Mesothelial cell of epicardium (in vitro differentiated cells): ENCODE results near the gene CDC25A. TPM values are rescaled to one million over a fixed set of nuclear protein-coding genes. Genes with fewer than 3 reads are reported as not detected.
"Not testable (repeated sequence)": the region's sequence is repeated elsewhere in the genome, so short reads cannot be mapped to it uniquely, and the experiment has no call there.

Source experiments
- DNase-seq, 2 experiments: peaks; one replicate each; pipeline ENCODE4 v3.0.0; 2021; ENCODE audit warnings: low spot score in 2 of 2; ENCODE audit not compliant: unreplicated experiment in 2 of 2
- H3K27ac Mint-ChIP-seq: 2 replicates; pipeline ENCODE4 v1.8.0; 2021; ENCODE audit warnings: mixed read lengths
- H3K27me3 Mint-ChIP-seq: 2 replicates; pipeline ENCODE4 v1.8.0; 2021; ENCODE audit warnings: low read depth, mixed read lengths
- H3K36me3 Mint-ChIP-seq: 2 replicates; pipeline ENCODE4 v1.8.0; 2021; ENCODE audit warnings: mixed read lengths
- H3K4me1 Mint-ChIP-seq: 2 replicates; pipeline ENCODE4 v1.8.0; 2021; ENCODE audit warnings: mixed read lengths
- H3K4me3 Mint-ChIP-seq: 2 replicates; pipeline ENCODE4 v1.8.0; 2021; ENCODE audit warnings: mild to moderate bottlenecking, moderate library complexity, mixed read lengths
- H3K9me3 Mint-ChIP-seq: 2 replicates; pipeline ENCODE4 v1.8.0; 2021; ENCODE audit warnings: mixed read lengths
- total RNA-seq: library from RNA; stranded (reverse); gene quantifications from 3 replicates; pipeline ENCODE4 v1.2.1, GENCODE V29; 2021
- TF ChIP-seq, protein P1 (sequence below): fragments of 200-600 bp; sonication (generic); IDR thresholded peaks from one replicate; pipeline ENCODE4 v1.5.0; 2021; ENCODE audit warnings: antibody characterized with exemption; ENCODE audit not compliant: unreplicated experiment

The CDC25A gene
- total RNA-seq, 1 donor from 2014 or later: 12.1 TPM

DNA sequence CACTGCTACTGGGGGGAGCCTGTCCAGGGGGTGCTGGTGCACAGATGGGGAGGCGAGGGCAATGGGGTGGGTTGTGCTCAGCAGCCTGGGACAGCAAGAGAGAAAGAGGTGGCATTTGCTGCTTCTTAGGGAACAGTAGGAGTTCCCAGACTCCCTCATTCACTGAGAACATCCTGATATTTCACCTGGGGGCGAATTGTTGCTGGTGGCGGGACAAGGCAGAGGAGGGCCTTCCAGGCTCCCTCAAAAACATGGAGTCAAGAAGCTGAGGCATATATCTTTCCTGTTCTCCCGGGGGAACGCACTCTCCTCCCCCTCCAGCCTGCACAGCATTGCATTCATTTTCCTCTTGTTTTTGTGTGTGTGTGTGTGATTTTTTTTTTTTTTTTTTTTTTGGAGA, 65.7 kb downstream of the CDC25A start:
- Mint-ChIP-seq H3K27me3 (no peaks in the 10 kb centered on the region), H3K27ac (no peak overlapping the region), H3K9me3 (no peaks in the 10 kb centered on the region), H3K4me1 (no peaks in the 10 kb centered on the region), H3K4me3 (no peak overlapping the region), H3K36me3 (no peaks in the 10 kb centered on the region)
- TF ChIP-seq, protein P1, sequence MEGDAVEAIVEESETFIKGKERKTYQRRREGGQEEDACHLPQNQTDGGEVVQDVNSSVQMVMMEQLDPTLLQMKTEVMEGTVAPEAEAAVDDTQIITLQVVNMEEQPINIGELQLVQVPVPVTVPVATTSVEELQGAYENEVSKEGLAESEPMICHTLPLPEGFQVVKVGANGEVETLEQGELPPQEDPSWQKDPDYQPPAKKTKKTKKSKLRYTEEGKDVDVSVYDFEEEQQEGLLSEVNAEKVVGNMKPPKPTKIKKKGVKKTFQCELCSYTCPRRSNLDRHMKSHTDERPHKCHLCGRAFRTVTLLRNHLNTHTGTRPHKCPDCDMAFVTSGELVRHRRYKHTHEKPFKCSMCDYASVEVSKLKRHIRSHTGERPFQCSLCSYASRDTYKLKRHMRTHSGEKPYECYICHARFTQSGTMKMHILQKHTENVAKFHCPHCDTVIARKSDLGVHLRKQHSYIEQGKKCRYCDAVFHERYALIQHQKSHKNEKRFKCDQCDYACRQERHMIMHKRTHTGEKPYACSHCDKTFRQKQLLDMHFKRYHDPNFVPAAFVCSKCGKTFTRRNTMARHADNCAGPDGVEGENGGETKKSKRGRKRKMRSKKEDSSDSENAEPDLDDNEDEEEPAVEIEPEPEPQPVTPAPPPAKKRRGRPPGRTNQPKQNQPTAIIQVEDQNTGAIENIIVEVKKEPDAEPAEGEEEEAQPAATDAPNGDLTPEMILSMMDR: no peak
- no peak for DNase-seq

DNA sequence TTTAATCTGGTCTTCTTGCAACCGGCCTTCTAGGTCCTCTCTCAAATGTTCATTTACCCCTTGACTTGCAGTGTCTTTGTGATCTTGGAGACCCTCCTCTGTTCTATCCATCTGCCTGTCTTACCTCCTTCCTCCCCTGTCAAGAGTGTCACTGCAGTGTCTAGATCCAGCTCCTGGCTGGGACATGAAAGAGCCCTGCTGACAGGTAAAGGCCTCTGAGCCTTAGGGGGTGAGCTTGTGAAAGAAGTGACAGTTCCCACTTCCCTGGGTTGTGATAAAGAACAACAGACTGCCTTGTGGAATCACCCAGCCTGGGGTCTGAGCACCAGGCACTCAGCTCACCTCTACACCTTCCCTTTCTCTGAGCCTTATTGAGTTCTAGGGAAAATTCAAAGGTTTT, 68.0 kb downstream of the CDC25A start:
- H3K27ac Mint-ChIP-seq: no peak overlapping the region
- H3K4me1 Mint-ChIP-seq: peaks cover 5% of the 10 kb centered on the region
- no peaks in the 10 kb centered on the region for H3K36me3 Mint-ChIP-seq
- H3K9me3 Mint-ChIP-seq: no peaks in the 10 kb centered on the region
- no peak overlapping the region for H3K4me3 Mint-ChIP-seq
- H3K27me3 Mint-ChIP-seq: no peaks in the 10 kb centered on the region
- DNase-seq: no peak
- TF ChIP-seq, protein P1: no peak

DNA sequence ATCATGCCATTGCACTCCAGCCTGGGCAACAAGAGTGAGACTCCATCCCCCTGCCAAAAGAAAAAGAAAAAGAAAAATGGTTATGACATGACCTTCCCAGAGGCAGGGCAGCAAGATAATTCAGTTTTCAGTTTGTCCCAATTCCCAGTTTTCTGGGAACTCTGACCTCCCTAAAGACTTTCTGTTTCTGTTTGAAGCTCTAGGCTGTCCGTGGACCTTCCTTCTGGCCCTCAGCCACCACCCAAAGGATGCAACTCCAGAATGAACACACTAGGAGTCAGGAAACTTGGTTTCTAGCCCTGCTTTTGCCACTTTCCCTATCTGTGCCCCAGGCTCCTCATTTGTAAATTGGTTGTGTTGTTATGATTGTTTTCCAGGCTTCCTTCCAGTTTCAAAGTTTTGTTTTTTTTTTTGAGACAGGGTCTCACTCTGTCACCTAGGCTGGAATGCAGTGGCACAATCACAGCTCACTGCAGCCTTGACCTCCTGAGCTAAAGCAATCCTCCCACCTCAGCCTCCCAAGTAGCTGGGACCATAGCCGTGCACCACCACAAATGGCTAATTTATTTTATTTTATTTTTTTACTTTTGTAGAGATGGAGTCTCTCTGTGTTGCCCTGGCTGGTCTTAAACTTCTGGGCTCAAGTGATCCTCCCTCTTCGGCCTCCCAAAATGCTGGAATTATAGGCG, 68.6 kb downstream of the CDC25A start:
- Mint-ChIP-seq H3K9me3 (no peaks in the 10 kb centered on the region), H3K4me1 (peaks cover 7% of the 10 kb centered on the region), H3K27me3 (no peaks in the 10 kb centered on the region), H3K4me3 (no peak overlapping the region), H3K27ac (no peak overlapping the region), H3K36me3 (no peaks in the 10 kb centered on the region)
- TF ChIP-seq, protein P1: no peak
- no peak for DNase-seq

DNA sequence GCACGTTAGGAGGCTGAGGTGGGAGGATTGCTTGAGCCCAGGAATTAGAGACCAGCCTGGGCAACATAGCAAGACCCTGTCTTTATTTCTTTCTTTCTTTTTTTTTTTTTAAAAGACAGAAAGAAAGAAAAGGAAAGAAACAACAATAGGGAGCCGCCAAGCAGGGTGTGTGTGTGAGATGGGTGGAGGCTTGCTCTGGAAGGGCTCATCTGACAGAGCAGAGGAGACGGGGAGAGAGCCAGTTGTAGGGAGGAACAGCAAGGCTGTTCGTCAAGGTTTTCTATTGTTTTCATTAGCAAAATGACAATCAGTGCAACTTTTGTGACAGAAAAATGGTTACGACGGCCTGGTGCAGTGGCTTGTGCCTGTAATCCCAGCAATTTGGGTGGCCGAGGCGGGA, 69.3 kb downstream of the CDC25A start:
- Mint-ChIP-seq H3K27me3 (no peaks in the 10 kb centered on the region), H3K27ac (no peak overlapping the region), H3K9me3 (no peaks in the 10 kb centered on the region), H3K4me1 (peaks cover 8% of the 10 kb centered on the region), H3K4me3 (no peak overlapping the region), H3K36me3 (no peaks in the 10 kb centered on the region)
- no peak for DNase-seq
- TF ChIP-seq, protein P1: no peak

DNA sequence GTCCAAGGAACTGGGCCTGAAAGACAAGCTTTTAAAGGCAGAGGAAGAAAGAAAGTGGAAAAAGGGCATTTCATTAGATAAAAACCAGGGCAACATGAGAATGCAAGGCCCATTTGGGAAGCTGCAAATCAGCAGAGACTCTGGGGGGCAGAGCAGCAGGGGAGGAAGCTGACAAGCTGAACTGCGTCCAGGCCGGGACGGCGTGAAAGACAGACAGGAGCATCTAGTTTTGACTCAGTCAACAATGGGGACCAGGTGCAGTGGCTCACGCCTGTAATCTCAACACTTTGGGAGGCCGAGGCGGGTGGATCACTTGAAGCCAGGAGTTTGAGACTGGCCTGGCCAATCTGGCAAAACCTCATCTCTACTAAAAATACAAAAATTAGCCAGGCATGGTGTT, 69.9 kb downstream of the CDC25A start:
- H3K9me3 Mint-ChIP-seq: no peaks in the 10 kb centered on the region
- H3K4me3 Mint-ChIP-seq: no peak overlapping the region
- H3K36me3 Mint-ChIP-seq: no peaks in the 10 kb centered on the region
- peaks cover 8% of the 10 kb centered on the region for H3K4me1 Mint-ChIP-seq
- no peaks in the 10 kb centered on the region for H3K27me3 Mint-ChIP-seq
- TF ChIP-seq, protein P1: no peak
- no peak for DNase-seq
- H3K27ac Mint-ChIP-seq: peak overlapping the region; percentile 36

DNA sequence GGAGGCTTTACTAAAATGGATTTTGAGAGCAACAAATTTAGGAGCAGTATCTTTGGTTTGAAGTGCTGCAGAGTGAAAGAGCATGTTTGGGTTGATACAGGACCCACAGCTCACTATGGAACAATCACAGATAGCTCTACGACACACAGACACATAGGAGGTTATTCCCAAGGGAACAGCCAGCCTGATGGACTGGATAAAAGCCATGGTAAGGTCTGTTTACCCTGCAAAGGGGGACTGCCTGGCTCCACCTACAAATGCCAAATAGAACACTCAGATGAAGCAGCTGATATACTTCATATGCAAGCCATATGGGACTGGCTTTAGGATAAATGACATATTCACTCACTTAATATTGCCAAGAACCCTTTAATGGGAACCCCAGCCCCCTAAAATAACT, 75.4 kb downstream of the CDC25A start:
- DNase-seq: no peak
- Mint-ChIP-seq H3K27me3 (no peaks in the 10 kb centered on the region), H3K36me3 (no peaks in the 10 kb centered on the region), H3K9me3 (no peaks in the 10 kb centered on the region), H3K4me1 (peaks cover 8% of the 10 kb centered on the region), H3K27ac (no peak overlapping the region), H3K4me3 (no peak overlapping the region)
- TF ChIP-seq, protein P1: no peak

DNA sequence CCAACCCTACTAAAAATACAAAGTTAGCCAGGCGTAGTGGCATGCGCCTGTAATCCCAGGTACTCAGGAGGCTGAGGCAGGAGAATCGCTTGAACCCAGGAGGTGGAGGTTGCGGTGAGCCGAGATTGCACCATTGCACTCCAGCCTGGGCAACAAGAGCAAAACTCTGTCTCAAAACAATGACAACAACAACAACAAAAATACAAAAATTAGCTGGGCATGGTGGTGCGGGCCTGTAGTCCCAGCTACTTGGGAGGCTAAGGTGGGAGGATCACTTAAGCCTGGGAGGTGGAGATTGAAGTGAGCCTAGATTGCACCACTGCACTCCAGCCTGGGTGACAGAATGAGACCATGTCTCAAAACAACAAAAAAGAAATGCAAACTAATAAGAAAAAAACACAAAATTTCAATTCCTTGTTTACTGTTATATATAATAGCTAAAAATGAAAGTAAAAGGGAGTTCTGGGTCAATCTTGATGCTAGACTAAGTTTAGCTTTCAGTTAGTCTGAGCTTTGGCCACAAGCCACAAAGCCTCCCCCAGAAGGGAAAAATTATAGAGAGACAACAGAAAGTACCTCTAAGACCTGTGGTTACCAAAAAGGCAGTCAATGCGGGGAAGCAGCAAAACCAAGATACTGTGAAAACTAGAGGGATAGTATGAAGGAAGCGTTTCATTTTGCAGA, 76.0 kb downstream of the CDC25A start:
- H3K4me1 Mint-ChIP-seq, H3K27me3 Mint-ChIP-seq, H3K4me3 Mint-ChIP-seq, H3K9me3 Mint-ChIP-seq, H3K27ac Mint-ChIP-seq, DNase-seq, H3K36me3 Mint-ChIP-seq: not testable (repeated sequence)
